CD4-positive, alpha-beta T cell treated with Interferon alpha-2 for 1 hour (primary cell): Measurements from ENCODE around the gene QRICH1.
A peak's percentile ranks its signal among the peaks of the same experiment; 100 is the strongest.

Source experiments
- DNase-seq, 2 donors: peaks; one replicate each; pipeline ENCODE4 v3.0.0-alpha.2; 2020 to 2022

Gene QRICH1

GRCh38 chr3:49112262-49112661 lies 18.4 kb upstream of the QRICH1 start:
- DNase-seq, result no peak

- no peak for DNase-seq
Observed at GRCh38 chr3:49111347-49111746, 17.5 kb upstream of the QRICH1 start.

- no peak for DNase-seq
Observed at GRCh38 chr3:49110780-49111179, 16.9 kb upstream of the QRICH1 start.

- no peak for DNase-seq
Observed at GRCh38 chr3:49108346-49108745, 14.5 kb upstream of the QRICH1 start.

- DNase-seq, result peak; percentile 88 to 91
Observed at GRCh38 chr3:49104427-49105291, 10.8 kb upstream of the QRICH1 start, which contains the start of gene QARS1. TSS of gene QARS1 (minus strand) at chr3:49104757. CDS start at chr3:49104733, 24 bp downstream.

- no peak for DNase-seq
Observed at GRCh38 chr3:49104052-49104426, 10.2 kb upstream of the QRICH1 start.

- DNase-seq, result no peak
Observed at GRCh38 chr3:49100046-49100615, 6.3 kb upstream of the QRICH1 start.

- DNase-seq, result no peak
Observed at GRCh38 chr3:49098910-49099630, 5.2 kb upstream of the QRICH1 start.

- no peak for DNase-seq
Observed at GRCh38 chr3:49098429-49098828, 4.6 kb upstream of the QRICH1 start.

- DNase-seq, result peak; percentile 77 to 88
Observed at GRCh38 chr3:49092938-49093852, 676 bp downstream of the QRICH1 start.

GRCh38 chr3:49081429-49081828 lies 12.4 kb downstream of the QRICH1 start:
- no peak for DNase-seq

- no peak for DNase-seq
Observed at GRCh38 chr3:49079270-49079669, 14.6 kb downstream of the QRICH1 start.

GRCh38 chr3:49076646-49077045 lies 17.2 kb downstream of the QRICH1 start:
- no peak for DNase-seq

GRCh38 chr3:49076116-49076515 lies 17.8 kb downstream of the QRICH1 start:
- no peak for DNase-seq

- no peak for DNase-seq
Observed at GRCh38 chr3:49058011-49058410, 35.9 kb downstream of the QRICH1 start.

GRCh38 chr3:49057268-49057667 lies 36.6 kb downstream of the QRICH1 start:
- no peak for DNase-seq

- no peak for DNase-seq
Observed at GRCh38 chr3:49054344-49054862, 39.5 kb downstream of the QRICH1 start.

GRCh38 chr3:49053543-49053942 lies 40.3 kb downstream of the QRICH1 start:
- DNase-seq, result no peak

GRCh38 chr3:49035281-49035680 lies 58.6 kb downstream of the QRICH1 start:
- DNase-seq, result no peak

- DNase-seq, result no peak
Observed at GRCh38 chr3:49034650-49035049, 59.2 kb downstream of the QRICH1 start.

GRCh38 chr3:49032646-49033304 lies 61.1 kb downstream of the QRICH1 start:
- DNase-seq, result no peak

- no peak for DNase-seq
Observed at GRCh38 chr3:49030321-49030720, 63.5 kb downstream of the QRICH1 start.
